Measurements from ENCODE around the gene PTPRE. TPM values are rescaled to one million over a fixed set of nuclear protein-coding genes. Genes with fewer than 3 reads are reported as not detected.

Gene PTPRE
- total RNA-seq, 3 donors from 2014 or later, result 11.8 to 42.9 (median 25.6) TPM

DNA sequence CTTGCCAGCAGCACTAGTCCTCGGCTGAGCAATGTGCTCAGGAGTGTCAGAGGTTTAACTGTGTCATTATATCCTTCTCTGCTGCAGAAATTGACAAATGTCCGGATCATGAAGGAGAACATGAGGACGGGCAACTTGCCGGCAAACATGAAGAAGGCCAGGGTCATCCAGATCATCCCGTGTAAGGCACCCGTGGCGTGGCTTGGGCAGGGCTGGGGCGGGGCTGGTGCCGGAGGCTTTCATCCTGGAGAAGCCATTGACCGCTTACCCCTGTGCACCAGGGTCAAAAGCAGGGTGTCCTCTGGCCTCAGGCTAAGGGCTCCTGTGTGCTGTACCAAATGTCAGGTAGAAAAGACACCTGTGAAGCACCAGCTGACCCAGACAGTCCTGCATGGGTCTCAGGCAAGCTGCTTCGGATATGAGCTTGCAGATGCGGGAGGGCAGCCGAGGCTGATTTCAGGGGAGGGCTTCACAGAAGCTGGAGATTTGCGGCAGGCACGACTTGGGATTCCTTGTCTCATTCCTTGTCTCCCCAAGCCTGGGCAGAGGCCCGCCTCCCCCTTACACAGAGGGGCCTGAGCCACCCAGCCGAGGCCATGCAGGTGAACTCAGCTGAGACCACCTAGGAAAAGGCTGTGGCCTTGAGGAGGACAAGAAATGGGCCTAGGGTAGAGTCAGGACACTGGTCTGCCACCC lies 164.0 kb downstream of the PTPRE start:
- DNase-seq (ENCODE audit: low spot score in 2 of 2), result no peak
- TF ChIP-seq POLR2A (IDR thresholded peaks at IDR 0.05), result no peak
- TF ChIP-seq, protein P1, sequence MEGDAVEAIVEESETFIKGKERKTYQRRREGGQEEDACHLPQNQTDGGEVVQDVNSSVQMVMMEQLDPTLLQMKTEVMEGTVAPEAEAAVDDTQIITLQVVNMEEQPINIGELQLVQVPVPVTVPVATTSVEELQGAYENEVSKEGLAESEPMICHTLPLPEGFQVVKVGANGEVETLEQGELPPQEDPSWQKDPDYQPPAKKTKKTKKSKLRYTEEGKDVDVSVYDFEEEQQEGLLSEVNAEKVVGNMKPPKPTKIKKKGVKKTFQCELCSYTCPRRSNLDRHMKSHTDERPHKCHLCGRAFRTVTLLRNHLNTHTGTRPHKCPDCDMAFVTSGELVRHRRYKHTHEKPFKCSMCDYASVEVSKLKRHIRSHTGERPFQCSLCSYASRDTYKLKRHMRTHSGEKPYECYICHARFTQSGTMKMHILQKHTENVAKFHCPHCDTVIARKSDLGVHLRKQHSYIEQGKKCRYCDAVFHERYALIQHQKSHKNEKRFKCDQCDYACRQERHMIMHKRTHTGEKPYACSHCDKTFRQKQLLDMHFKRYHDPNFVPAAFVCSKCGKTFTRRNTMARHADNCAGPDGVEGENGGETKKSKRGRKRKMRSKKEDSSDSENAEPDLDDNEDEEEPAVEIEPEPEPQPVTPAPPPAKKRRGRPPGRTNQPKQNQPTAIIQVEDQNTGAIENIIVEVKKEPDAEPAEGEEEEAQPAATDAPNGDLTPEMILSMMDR (IDR thresholded peaks at IDR 0.05), result no peak
- TF ChIP-seq POLR2AphosphoS5 (IDR thresholded peaks at IDR 0.05), result no peak
- peaks cover 5% of the 10 kb centered on the region for H3K36me3 ChIP-seq
- no peak overlapping the region for H3K4me3 ChIP-seq
- H3K4me1 ChIP-seq, result peaks cover 0 to 3% of the 10 kb centered on the region in 2 donors
- intact Hi-C loops (cut with DNase I; ENCODE audit: low total_unique reads), result loop anchor here (5.0 kb wide), 1 partner anchor 1861 kb away; no protein-coding TSS in a partner anchor
- no peak overlapping the region for H3K27ac ChIP-seq
- H3K9me3 ChIP-seq, result no peaks in the 10 kb centered on the region
- H3K27me3 ChIP-seq, result no peaks in the 10 kb centered on the region

DNA sequence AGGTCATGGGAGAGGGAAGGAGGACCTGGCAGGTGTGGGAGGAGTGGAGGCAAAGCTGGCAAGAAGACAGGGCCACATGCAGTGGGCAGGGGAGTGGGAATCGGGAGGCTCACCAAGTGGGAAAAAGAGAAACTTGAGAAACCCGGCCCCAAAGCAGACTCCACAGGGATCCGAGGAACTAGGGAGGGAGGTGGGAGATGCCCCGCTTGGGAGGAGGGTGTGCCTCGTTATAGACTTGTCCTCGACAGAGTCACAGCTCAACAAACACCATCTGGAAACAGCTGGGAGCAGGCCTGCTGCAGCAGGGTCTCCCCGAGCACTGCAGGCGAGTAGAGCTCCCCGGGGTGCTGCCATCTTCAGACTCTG lies 164.5 kb downstream of the PTPRE start:
- Histone ChIP-seq H3K4me1 (peaks cover 0 to 3% of the 10 kb centered on the region in 2 donors), H3K36me3 (peaks cover 5% of the 10 kb centered on the region), H3K27me3 (no peaks in the 10 kb centered on the region), H3K4me3 (no peak overlapping the region), H3K9me3 (no peaks in the 10 kb centered on the region), H3K27ac (no peak overlapping the region)
- intact Hi-C loops (cut with DNase I; ENCODE audit: low total_unique reads), result loop anchor here (5.0 kb wide), 1 partner anchor 1861 kb away; no protein-coding TSS in a partner anchor
- no peak for TF ChIP-seq POLR2A (IDR thresholded peaks at IDR 0.05)
- TF ChIP-seq, protein P1 (IDR thresholded peaks at IDR 0.05), result no peak
- no peak for TF ChIP-seq POLR2AphosphoS5 (IDR thresholded peaks at IDR 0.05)
- no peak for DNase-seq (ENCODE audit: low spot score in 2 of 2)

DNA sequence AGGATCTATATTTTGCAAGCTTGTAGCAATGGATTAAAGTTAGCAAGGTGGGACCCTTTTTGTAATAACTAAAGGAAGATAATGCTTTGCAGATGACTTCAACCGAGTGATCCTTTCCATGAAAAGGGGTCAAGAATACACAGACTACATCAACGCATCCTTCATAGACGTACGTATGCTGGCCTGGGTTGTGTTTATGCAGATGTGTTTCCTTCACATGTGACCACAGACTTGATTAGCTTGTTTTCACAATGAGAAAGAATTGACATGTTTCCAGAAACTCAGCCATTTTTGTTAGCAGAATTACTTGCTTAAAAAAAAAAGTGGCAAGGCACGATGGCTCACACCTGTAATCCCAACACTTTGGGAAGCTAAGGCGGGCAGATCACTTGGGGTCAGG lies 165.1 kb downstream of the PTPRE start:
- Histone ChIP-seq H3K36me3 (peaks cover 5% of the 10 kb centered on the region), H3K4me1 (peaks cover 0 to 3% of the 10 kb centered on the region in 2 donors), H3K4me3 (no peak overlapping the region), H3K27ac (no peak overlapping the region), H3K9me3 (no peaks in the 10 kb centered on the region), H3K27me3 (no peaks in the 10 kb centered on the region)
- TF ChIP-seq POLR2A (IDR thresholded peaks at IDR 0.05), result no peak
- TF ChIP-seq POLR2AphosphoS5 (IDR thresholded peaks at IDR 0.05), result no peak
- TF ChIP-seq, protein P1 (IDR thresholded peaks at IDR 0.05), result no peak
- no peak for DNase-seq (ENCODE audit: low spot score in 2 of 2)
- intact Hi-C loops (cut with DNase I; ENCODE audit: low total_unique reads), result loop anchor here (5.0 kb wide), 1 partner anchor 1860 kb away; no protein-coding TSS in a partner anchor

DNA sequence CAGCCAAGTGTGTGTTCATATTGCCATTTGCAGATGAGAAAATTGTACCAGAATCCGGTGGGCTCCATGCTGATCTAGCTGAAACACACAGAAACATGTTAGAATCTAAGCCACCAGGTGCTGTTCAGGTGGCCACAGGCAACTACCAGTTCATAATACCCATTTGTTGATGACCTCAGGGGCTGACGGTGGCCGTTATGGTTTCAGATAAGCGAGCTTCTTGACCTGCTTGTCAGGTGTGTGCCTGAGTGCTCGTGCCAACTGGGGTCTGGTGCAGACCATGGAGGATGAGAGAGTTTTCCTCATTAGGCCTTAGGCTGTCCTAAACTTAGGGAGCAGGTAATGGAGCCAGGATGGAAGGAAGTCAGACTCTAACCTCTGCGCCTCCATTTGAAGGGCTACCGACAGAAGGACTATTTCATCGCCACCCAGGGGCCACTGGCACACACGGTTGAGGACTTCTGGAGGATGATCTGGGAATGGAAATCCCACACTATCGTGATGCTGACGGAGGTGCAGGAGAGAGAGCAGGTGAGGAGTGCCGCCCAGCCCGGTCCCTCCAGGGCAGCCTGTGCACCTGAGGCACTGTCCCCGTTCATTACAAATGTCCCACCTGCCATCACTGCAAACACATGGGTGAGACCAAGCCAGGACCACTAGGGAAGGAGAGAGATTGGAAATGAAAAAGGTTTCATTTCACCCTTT lies 166.2 kb downstream of the PTPRE start:
- no peak for DNase-seq (ENCODE audit: low spot score in 2 of 2)
- Histone ChIP-seq H3K36me3 (peaks cover 5% of the 10 kb centered on the region), H3K4me3 (no peak overlapping the region)

DNA sequence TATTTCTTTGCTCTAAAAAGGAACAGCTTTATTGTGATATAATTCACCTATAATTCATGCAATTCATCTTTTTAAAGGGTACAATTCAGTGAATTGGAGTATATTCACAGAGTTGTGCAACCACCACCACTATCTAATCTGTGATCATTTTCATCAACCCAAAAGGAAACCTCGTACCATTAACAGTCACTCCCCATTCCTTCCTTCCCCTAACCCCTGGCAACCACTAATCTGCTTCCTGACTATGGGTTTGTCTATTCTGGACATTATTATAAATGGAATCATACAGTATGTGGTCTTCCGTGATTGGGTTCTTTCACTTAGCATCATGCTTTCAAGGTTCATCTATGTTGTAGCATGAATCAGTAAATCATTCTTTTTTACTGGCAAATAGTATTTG lies 167.0 kb downstream of the PTPRE start:
- Histone ChIP-seq H3K27ac (no peak overlapping the region), H3K36me3 (peaks cover 5% of the 10 kb centered on the region), H3K4me1 (peaks cover 0 to 3% of the 10 kb centered on the region in 2 donors), H3K4me3 (no peak overlapping the region), H3K9me3 (no peaks in the 10 kb centered on the region), H3K27me3 (no peaks in the 10 kb centered on the region)
- intact Hi-C loops (cut with DNase I; ENCODE audit: low total_unique reads), result loop anchor here (5.0 kb wide), 1 partner anchor 1858 kb away; no protein-coding TSS in a partner anchor
- no peak for DNase-seq (ENCODE audit: low spot score in 2 of 2)
- TF ChIP-seq POLR2AphosphoS5 (IDR thresholded peaks at IDR 0.05), result no peak
- no peak for TF ChIP-seq POLR2A (IDR thresholded peaks at IDR 0.05)
- TF ChIP-seq, protein P1 (IDR thresholded peaks at IDR 0.05), result no peak

More for the DNA sequence above, 166.2 kb downstream of the PTPRE start:
- Histone ChIP-seq H3K9me3 (no peaks in the 10 kb centered on the region), H3K4me1 (peaks cover 0 to 3% of the 10 kb centered on the region in 2 donors), H3K27ac (no peak overlapping the region), H3K27me3 (no peaks in the 10 kb centered on the region)
- intact Hi-C loops (cut with DNase I; ENCODE audit: low total_unique reads), result loop anchor here (5.0 kb wide), 1 partner anchor 1859 kb away; no protein-coding TSS in a partner anchor
- TF ChIP-seq POLR2A (IDR thresholded peaks at IDR 0.05), result no peak
- no peak for TF ChIP-seq POLR2AphosphoS5 (IDR thresholded peaks at IDR 0.05)

Measured in breast epithelium (tissue), 4 donors.